GM13976 (cell line): ENCODE data around the gene SCML1.

Experiments
- DNase-seq: peaks from one replicate; pipeline ENCODE4 v3.0.0; 2012; ENCODE audit warnings: low spot score
- CTCF ChIP-seq: IDR thresholded peaks from 2 replicates; pipeline ENCODE4 v1.5.1; 2012; ENCODE audit warnings: borderline replicate concordance, mild to moderate bottlenecking; ENCODE audit not compliant: insufficient read depth; ENCODE audit errors: extremely low read depth, missing control alignments, control extremely low read depth
- in situ Hi-C: fragments of 300-500 bp; cut with MboI; formaldehyde crosslinking; loops from one replicate; pipeline ENCODE4 v1.12.0; 2022; ENCODE audit warnings: low sequenced_read_pairs, mixed read lengths, inconsistent platforms; ENCODE audit not compliant: unreplicated experiment

SCML1 gene

GRCh38 chrX:17787557-17787956, 50.3 kb downstream of the SCML1 start:
- DNase-seq: peak; percentile 13
- in situ Hi-C loops: no loop called here
- TF ChIP-seq CTCF: no peak

GRCh38 chrX:17788439-17788838, 51.1 kb downstream of the SCML1 start:
- peak; percentile 65 for TF ChIP-seq CTCF
- peak; percentile 68 for DNase-seq
- in situ Hi-C loops: no loop called here

- in situ Hi-C loops: no loop called here
- no peak for TF ChIP-seq CTCF
- DNase-seq: no peak
These were observed 51.8 kb downstream of the SCML1 start for GRCh38 chrX:17788956-17789562.

GRCh38 chrX:17792826-17793225, 55.5 kb downstream of the SCML1 start:
- DNase-seq: no peak
- no peak for TF ChIP-seq CTCF
- in situ Hi-C loops: no loop called here

GRCh38 chrX:17798921-17799320, 61.6 kb downstream of the SCML1 start:
- DNase-seq: no peak
- TF ChIP-seq CTCF: no peak
- in situ Hi-C loops: no loop called here

GRCh38 chrX:17801431-17801830, 64.1 kb downstream of the SCML1 start:
- no peak for TF ChIP-seq CTCF
- no peak for DNase-seq
- in situ Hi-C loops: no loop called here
